ENCODE data around the gene MARK3. TPM values are rescaled to one million over a fixed set of nuclear protein-coding genes. Genes with fewer than 3 reads are reported as not detected.
A peak's percentile ranks its signal among the peaks of the same experiment; 100 is the strongest.

MARK3 gene
- total RNA-seq, 1 experiment from 2014 or later, result 72.5 TPM

- RAD21 ChIA-PET (ENCODE audit: low non-redundant PET in 1 of 2, low total read pairs in 2 of 2, uncharacterized antibody in 2 of 2, unreplicated experiment in 2 of 2), result no interaction called here
- POLR2A ChIA-PET, result no interaction called here
- H3K27ac ChIP-seq (ENCODE audit: low read depth, low read length), result no peak overlapping the region
- TF ChIP-seq RAD21 (IDR thresholded peaks at IDR 0.05; ENCODE audit: low read depth), result peak; percentile 61
- no peak for TF ChIP-seq CBX3 (IDR thresholded peaks at IDR 0.05; ENCODE audit: low read depth)
- no peak for TF ChIP-seq SP1 (IDR thresholded peaks at IDR 0.05; ENCODE audit: low read depth)
- peak; percentile 50 to 96 (median 95); a peak in 5 of 6 replicates for TF ChIP-seq CTCF (IDR thresholded peaks at IDR 0.05 in 2 of 3, conservative IDR thresholded peaks at IDR 0.05 in 1 of 3; ENCODE audit: borderline replicate concordance in 1 of 3, insufficient read depth in 1 of 3, low read depth in 2 of 3, low read length in 2 of 3)
- H3K9me3 ChIP-seq (ENCODE audit: control insufficient read depth in 1 of 2, insufficient read depth in 1 of 2, low read depth in 1 of 2, low read length in 2 of 2), result no peaks in the 10 kb centered on the region
- no TSS peak for BruUV-seq (replicated peaks)
- no peak overlapping the region for H3K4me2 ChIP-seq (ENCODE audit: low read length)
- CTCF ChIA-PET, result interaction anchor here (0.6 to 1.6 kb wide), 7 partner anchors 9 to 107 kb away, joined by 3 to 8 read pairs (median 3); partner anchors contain the start of gene CKB
- no peak for DNase-seq (ENCODE audit: low read depth, low spot score)
- peaks cover 17 to 36% of the 10 kb centered on the region in 2 experiments for H3K36me3 ChIP-seq (ENCODE audit: control insufficient read depth in 1 of 2, insufficient read depth in 2 of 2, low read length in 2 of 2)
- H2AFZ ChIP-seq (ENCODE audit: low read depth, low read length, poor library complexity, severe bottlenecking), result no peak overlapping the region
- ATAC-seq, result peak; percentile 96
- no peaks in the 10 kb centered on the region; the same call in 1 of the 2 replicates for H4K20me1 ChIP-seq (ENCODE audit: insufficient read depth)
- H3K27me3 ChIP-seq (ENCODE audit: insufficient read depth, low read length), result no peaks in the 10 kb centered on the region
- intact Hi-C loops (cut with micrococcal nuclease), result loop anchor here (1.0 kb wide), 1 partner anchor 46 kb away; no protein-coding TSS in a partner anchor
- H3K4me1 ChIP-seq (ENCODE audit: control insufficient read depth in 1 of 2, insufficient read depth in 2 of 2, low read length in 2 of 2), result no peaks in the 10 kb centered on the region
- no peak overlapping the region for H3K9ac ChIP-seq (ENCODE audit: low read length)
- peaks cover 15% of the 10 kb centered on the region for H3K79me2 ChIP-seq (ENCODE audit: insufficient read depth, low read length)
- H3K4me3 ChIP-seq (replicated peaks in 1 of 2; ENCODE audit: low read depth in 1 of 2, low read length in 2 of 2), result no peak overlapping the region
- H3K9me2 ChIP-seq (ENCODE audit: insufficient read depth), result no peaks in the 10 kb centered on the region
Measured at GRCh38 chr14:103500148-103500990, 115.2 kb downstream of the MARK3 start.
